Stimulated activated CD8-positive, alpha-beta memory T cell treated with anti-CD3 and anti-CD28 coated beads, Interleukin-15, amount 100 ng/mL, for 1 hour (primary cell): Measurements from ENCODE around the gene SSRP1.

Experiments used
- DNase-seq: peaks from one replicate; pipeline ENCODE4 v3.0.0-alpha.2; 2020; ENCODE audit warnings: low read depth

Gene SSRP1

DNA sequence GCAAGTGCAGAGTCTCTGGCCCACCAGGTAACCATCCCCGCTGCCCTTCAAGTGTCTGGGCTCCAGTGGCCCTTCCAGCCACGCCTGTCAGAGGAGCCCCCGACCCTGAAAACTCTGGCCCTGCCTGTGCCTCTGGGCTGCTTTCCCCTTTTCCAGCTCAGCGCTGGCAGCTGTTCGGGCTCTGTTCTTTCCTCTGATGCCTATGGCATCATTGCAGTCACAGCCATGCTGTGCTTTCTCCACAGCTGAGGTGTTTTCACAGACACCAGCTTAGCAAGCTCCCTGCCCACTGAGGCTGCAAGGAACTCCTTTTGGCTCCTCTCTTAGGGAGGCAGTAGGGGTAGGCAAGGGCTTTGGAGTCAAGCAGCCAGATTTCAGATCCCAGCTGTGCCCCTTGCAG, 23.7 kb upstream of the SSRP1 start:
- no peak for DNase-seq

DNA sequence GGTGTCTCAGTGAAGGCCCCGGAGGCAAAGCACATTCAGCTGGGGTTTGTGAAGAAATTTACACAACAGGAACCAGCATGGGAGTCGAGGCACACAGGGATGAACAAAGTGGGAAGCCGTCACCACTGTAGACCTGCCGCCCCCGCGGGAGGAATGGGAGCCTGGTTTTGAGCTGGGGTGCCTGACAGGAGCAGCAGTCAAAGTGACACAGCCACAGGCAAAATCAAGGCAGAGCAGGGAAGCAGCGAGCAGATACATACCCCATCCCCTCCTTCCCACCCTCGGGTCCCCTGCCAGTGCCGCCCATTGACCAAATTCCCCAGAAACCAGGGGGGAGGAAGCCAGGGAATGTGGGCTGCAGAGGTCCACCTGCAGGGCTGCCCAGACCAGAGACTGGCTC, 23.3 kb upstream of the SSRP1 start:
- DNase-seq, result no peak

DNA sequence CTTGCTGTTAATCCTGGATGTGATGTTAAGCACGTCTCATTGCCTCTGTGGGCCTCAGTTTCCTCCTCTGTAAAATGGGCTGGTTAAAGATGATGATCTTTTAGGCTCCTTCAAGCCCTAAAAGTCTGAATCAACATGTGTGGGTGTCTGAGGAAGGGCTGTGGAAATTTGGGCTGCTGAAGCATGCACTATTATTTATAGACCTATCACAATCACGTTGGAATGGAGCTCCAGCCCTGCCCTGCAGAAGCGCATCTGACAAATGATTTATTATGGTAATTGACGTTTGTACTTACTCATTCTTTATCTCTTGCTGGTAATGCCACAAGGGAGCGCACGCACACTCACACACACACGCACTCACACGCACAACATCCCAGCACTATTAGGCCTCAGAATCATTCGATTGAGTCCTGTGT, 22.9 kb upstream of the SSRP1 start:
- DNase-seq, result no peak

- DNase-seq, result no peak
Observed at GRCh38 chr11:57357856-57358255, 22.2 kb upstream of the SSRP1 start.

GRCh38 chr11:57357310-57357709, 21.6 kb upstream of the SSRP1 start:
- DNase-seq, result no peak

DNA sequence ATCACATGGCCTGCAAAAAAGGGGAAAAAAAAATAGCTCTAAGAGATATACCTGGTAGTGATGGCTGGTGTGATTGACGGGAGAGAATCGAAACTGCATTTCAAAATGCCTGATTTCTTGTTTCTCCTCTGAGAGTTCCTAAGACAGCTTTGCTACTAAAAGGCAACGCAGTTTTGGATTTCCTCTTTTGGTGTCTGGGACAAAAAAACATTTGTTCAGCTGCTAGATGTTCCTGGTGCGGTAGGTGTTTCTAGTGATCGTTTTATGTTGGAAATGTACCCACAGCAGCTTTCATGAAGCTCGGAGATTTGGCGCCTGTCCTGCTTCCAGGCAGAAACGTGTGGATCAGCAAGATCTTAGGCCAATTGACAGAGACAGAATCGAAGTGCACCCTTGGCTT, 20.6 kb upstream of the SSRP1 start:
- DNase-seq, result no peak

- DNase-seq, result no peak
Observed at GRCh38 chr11:57354699-57355098, 19.0 kb upstream of the SSRP1 start.

GRCh38 chr11:57353852-57354251, 18.2 kb upstream of the SSRP1 start:
- no peak for DNase-seq

DNA sequence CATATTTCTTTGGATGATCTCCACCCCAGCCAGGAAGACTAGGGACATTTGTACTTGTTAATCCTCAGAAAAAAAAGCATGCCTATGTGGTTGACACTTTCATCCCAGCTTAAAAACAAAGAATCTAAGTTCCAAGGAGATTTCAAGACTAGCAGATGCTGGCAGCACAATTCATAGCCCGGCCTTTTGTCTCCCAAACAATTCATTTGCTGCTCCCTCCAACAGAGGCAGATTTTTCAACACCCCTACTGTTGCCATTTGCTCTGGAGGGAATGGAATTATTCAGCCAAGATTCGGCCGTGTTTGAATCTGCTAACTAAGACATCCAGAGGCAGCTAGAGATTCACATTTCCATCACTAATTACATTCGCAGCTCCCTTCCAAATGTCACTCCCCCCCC, 17.8 kb upstream of the SSRP1 start:
- no peak for DNase-seq

- DNase-seq, result no peak
Observed at GRCh38 chr11:57353036-57353435, 17.3 kb upstream of the SSRP1 start.

- peak; percentile 38 for DNase-seq
Observed at GRCh38 chr11:57349491-57350274, 14.0 kb upstream of the SSRP1 start.

DNA sequence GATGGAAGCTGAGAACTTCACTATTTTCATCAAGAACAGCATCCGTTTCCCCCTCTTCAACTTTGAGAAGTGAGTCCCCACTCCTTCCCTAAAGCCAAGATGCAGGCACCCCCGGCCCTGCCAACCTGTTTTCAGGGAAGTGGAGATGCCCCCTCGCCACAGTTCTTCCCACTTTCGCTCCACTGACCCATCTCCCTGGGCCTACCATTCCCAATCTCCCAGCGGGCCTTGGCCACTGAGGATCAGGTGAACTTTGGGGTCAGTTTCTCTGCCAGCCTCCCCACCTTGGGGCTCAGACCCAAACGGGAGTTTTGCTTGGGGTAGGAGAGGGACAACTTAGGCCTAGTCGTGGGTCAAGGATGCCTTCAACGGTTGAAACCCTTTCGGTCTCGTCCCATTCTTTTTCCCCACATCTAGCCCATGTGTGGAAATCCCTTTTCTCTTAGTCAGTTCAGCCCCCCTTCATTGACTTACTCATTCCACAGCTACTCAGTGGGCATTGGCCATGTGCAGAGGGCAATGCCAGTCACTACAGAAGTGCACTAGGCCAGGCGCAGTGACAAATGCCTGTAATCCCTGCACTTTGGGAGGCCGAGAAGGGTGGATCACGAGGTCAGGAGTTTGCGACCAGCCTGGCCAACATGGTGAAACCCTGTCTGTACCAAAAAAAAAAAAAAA, 13.1 kb upstream of the SSRP1 start:
- no peak for DNase-seq

DNA sequence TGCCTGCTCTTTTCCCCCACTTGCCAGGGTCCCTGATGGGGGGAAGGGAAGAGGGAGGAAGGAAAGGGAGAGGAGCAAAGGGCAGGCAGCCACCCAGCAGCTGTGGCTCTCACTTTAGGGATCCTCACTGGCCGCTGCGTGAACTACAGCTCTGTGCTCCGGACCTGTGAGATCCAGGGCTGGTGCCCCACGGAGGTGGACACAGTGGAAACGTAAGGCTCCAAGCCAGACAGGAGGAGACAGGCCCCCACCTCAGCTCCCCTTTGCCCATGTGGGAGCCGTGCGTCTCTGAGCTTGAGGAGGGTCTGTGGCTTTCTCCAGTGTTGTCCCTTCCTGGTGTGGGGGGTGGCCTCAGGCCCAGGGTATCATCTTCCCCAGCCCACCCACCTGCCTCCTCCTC, 12.4 kb upstream of the SSRP1 start:
- no peak for DNase-seq

DNA sequence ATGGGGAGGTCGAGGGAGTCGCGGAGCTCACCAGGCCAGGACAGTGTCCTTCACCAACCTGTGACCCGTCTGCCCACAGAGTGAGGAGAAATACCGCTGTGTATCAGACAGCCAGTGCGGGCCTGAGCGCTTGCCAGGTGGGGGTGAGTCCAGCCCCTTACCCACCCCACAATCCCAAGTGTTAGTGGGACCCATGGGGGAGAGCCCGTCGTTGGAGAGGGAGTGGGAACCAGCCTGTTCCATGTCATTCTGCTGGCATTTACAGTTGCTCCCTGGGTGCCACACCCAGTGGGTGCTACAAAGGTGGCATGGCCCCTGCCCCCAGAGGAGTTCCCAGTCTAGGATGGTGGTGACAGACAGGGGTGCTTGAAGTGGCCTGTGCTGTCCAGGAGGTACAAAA, 11.6 kb upstream of the SSRP1 start:
- no peak for DNase-seq

- DNase-seq, result peak; percentile 53
Observed at GRCh38 chr11:57345555-57346211, 10.0 kb upstream of the SSRP1 start.

DNA sequence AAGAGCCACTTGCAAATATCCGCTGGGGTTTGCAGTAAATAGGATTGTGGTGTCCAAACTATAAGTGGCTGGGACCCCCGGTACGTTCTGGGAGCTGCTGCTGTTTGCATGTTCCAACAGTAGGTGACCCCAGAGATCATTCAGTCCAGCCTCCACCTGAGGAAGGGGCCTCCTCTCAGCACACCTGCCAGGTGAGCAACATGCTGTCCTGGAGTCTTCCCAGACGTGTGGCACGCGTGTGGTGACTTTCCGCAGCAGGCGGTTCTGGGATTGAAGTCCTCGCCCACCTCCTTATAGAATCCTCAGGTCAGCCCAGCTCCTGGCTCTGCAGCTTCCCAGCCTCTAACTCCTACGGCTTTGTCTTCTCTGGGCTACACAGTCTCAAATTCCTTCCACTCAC, 9.1 kb upstream of the SSRP1 start:
- DNase-seq, result no peak

GRCh38 chr11:57343825-57344224, 8.1 kb upstream of the SSRP1 start:
- no peak for DNase-seq

GRCh38 chr11:57342702-57343101, 7.0 kb upstream of the SSRP1 start:
- DNase-seq, result no peak

GRCh38 chr11:57341250-57341808, 5.6 kb upstream of the SSRP1 start:
- DNase-seq, result no peak

DNA sequence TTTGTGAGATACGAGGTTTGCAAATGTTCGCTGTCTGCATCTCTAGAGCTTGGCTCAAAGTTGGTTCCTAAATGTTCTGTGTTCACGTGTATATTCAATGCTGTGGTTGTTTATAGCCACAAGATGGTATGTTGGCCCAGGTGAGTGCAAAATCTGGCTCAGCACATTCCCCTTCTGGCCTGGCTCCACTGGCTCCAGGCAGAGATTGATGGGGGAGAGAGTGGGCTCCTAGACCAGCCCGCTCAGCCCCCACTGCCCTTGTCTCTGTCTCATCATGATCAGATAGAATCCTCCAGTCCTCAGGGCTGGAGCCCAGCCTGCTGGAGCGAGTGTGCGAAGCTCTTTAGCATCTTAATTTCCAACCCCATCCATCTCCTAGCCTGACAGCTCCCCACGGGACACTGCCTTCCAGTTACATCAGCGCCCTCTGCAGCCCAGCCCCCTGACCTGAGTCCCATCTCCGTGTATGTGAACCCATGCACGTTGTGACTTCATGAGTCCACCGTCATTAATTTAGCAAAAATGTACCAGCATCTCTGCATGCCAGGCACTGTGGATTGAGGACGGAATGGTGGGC, 4.4 kb upstream of the SSRP1 start:
- DNase-seq, result no peak

GRCh38 chr11:57339328-57339727, 3.6 kb upstream of the SSRP1 start:
- DNase-seq, result no peak

DNA sequence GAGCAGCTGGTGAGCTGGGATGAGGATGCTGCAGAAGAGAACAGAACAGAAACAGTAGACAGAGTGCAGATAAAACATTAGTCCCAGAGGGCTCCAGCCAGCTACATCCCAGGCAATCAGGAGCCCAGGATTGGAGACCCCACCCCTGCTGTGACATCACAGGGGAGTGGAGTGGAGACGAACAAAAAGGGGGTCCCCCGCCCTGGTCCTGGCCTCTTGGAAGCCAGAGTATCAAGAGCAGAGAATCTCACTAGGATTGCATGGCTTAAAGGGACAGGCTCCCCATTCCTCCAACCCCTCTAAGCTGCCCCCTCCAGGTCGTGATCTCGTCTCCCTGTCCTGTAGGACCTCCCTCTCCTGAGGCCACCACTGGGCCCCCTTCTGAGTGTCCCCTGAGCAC, 2.5 kb upstream of the SSRP1 start, which contains the start of gene P2RX3:
Gene P2RX3, plus strand, starts transcription at position 211 of the 400 bp plus-strand sequence. CDS start 199 bp downstream, outside the sequence.
- DNase-seq, result no peak
